Suprapubic skin (tissue), 4 donors: ENCODE measurements around the gene MEX3D. TPM values are rescaled to one million over a fixed set of nuclear protein-coding genes. Genes with fewer than 3 reads are reported as not detected.
"Not testable (repeated sequence)": the region's sequence is repeated elsewhere in the genome, so short reads cannot be mapped to it uniquely, and the experiment has no call there.

Experiments
- DNase-seq, 2 donors: peaks; one replicate each; pipeline ENCODE4 v3.0.0-alpha.2; 2019; ENCODE audit warnings: low spot score in 2 of 2
- H3K27ac ChIP-seq: fragments of 200-600 bp; sonication (generic); one replicate; pipeline ENCODE4 v1.5.1; 2019
- H3K27me3 ChIP-seq: fragments of 200-600 bp; sonication (generic); one replicate; pipeline ENCODE4 v1.5.1; 2019
- H3K36me3 ChIP-seq: fragments of 200-600 bp; sonication (generic); one replicate; pipeline ENCODE4 v1.5.1; 2019
- H3K4me1 ChIP-seq: fragments of 200-600 bp; sonication (generic); one replicate; pipeline ENCODE4 v1.5.1; 2019
- H3K4me3 ChIP-seq: fragments of 200-600 bp; sonication (generic); one replicate; pipeline ENCODE4 v1.5.1; 2019; ENCODE audit warnings: mild to moderate bottlenecking
- H3K9me3 ChIP-seq: fragments of 200-600 bp; sonication (generic); one replicate; pipeline ENCODE4 v1.5.1; 2019
- EP300 ChIP-seq: sonication (generic); formaldehyde crosslinking; IDR thresholded peaks from one replicate; pipeline ENCODE4 v1.6.1; 2017; ENCODE audit warnings: antibody characterized with exemption
- POLR2A ChIP-seq, 2 donors: fragments of 450-650 bp; IDR thresholded peaks; one replicate each; pipeline ENCODE4 v1.6.1; 2017; ENCODE audit warnings: antibody characterized with exemption in 2 of 2, mild to moderate bottlenecking in 2 of 2, moderate library complexity in 2 of 2
- POLR2AphosphoS5 ChIP-seq, 3 donors: sonication (generic); formaldehyde crosslinking; IDR thresholded peaks; one replicate each; pipeline ENCODE4 v1.6.1; 2017; ENCODE audit warnings: antibody characterized with exemption in 3 of 3
- WGBS: methylation state at CpG from one replicate; pipeline ENCODE4 v1.1.5; 2018; 5-methylcytosine and 5-hydroxymethylcytosine counted together
- total RNA-seq, 4 donors: library from RNA; depleted of rRNA; stranded (reverse); fragments of >200 nt; gene quantifications; one replicate each; pipeline ENCODE4 v1.1.0, GENCODE V29; 2016
- TF ChIP-seq, protein P1 (sequence below), 2 donors: fragments of 200-600 bp in 1 of 2; fragments of 450-650 bp in 1 of 2; sonication (generic) in 1 of 2; IDR thresholded peaks; one replicate each; pipeline ENCODE4 v1.5.1; 2016 to 2019; ENCODE audit warnings: antibody characterized with exemption in 2 of 2, mild to moderate bottlenecking in 1 of 2, moderate library complexity in 1 of 2

Gene MEX3D
- total RNA-seq, 4 donors from 2014 or later, result 20.1 to 36.4 (median 26.9) TPM

DNA sequence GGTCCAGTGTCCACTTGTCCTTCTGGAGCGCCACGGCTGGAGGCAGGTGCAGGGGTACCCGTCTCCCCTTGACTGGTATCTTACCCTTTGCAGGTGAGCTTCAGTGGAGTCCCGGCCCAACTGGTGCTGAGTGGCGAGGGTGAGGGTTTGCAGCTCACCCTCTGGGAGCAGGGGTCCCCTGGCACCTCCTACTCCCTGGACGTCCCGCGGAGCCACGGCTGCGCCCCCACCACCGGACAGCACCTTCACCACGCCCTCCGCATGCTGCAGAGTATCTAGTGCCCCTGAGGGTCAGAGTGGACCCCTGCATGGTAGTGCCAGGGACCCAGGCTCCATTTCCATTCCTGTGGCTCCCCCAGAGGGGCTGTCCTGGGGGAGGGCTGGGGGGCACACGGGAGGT is 33.2 kb downstream of the MEX3D start:
- TF ChIP-seq POLR2A (IDR thresholded peaks at IDR 0.05) (no peak), EP300 (no peak), POLR2AphosphoS5 (IDR thresholded peaks at IDR 0.05) (no peak)
- TF ChIP-seq, protein P1, sequence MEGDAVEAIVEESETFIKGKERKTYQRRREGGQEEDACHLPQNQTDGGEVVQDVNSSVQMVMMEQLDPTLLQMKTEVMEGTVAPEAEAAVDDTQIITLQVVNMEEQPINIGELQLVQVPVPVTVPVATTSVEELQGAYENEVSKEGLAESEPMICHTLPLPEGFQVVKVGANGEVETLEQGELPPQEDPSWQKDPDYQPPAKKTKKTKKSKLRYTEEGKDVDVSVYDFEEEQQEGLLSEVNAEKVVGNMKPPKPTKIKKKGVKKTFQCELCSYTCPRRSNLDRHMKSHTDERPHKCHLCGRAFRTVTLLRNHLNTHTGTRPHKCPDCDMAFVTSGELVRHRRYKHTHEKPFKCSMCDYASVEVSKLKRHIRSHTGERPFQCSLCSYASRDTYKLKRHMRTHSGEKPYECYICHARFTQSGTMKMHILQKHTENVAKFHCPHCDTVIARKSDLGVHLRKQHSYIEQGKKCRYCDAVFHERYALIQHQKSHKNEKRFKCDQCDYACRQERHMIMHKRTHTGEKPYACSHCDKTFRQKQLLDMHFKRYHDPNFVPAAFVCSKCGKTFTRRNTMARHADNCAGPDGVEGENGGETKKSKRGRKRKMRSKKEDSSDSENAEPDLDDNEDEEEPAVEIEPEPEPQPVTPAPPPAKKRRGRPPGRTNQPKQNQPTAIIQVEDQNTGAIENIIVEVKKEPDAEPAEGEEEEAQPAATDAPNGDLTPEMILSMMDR (IDR thresholded peaks at IDR 0.05), result no peak
- no peak for DNase-seq
- 89% methylated on average over 8 of the region's 14 CpGs for whole genome bisulfite sequencing
- H3K9me3 ChIP-seq, result no peaks in the 10 kb centered on the region
- no peak overlapping the region for H3K4me3 ChIP-seq
- no peak overlapping the region for H3K27ac ChIP-seq
- H3K36me3 ChIP-seq, result no peaks in the 10 kb centered on the region
- peaks cover 53% of the 10 kb centered on the region for H3K27me3 ChIP-seq
- H3K4me1 ChIP-seq, result peaks cover 6% of the 10 kb centered on the region

DNA sequence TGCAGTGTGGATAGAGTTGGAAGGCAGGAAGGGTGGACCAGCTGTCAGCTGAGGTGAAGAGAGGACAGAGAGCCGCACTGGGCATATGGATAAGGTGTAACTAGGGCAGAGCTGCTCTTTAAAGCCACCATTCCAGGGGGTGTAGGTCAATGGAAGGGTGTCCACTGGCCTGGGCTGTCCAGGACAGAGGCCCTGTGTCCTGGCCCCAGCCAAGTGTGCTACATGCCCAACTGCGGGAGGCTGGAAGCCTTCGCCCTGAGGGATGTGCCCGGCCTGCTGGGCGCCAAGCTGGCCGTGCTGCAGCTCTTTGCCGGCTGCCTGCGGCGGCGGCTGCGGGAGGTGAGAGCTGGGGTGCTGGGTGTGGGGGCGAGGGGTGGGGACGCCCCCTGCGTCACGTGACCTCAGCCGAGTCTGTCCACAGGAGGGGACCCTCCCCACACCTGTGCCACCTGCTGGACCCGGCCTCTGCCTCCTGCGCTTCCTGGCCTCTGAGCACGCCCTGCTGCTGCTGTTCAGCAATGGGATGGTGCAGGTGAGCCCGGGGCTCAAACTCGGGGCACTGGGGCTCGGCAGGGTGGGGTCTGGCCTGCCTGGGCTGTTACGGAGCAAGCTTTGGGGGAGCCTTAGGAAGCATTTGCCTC is 34.5 kb downstream of the MEX3D start:
- H3K9me3 ChIP-seq, result no peaks in the 10 kb centered on the region
- peaks cover under 1% of the 10 kb centered on the region for H3K4me1 ChIP-seq
- no peaks in the 10 kb centered on the region for H3K36me3 ChIP-seq
- WGBS, result 83% methylated on average over 12 of the region's 23 CpGs
- no peak for TF ChIP-seq EP300
- TF ChIP-seq POLR2A (IDR thresholded peaks at IDR 0.05), result no peak
- TF ChIP-seq, protein P1 (IDR thresholded peaks at IDR 0.05), result no peak
- TF ChIP-seq POLR2AphosphoS5 (IDR thresholded peaks at IDR 0.05), result no peak
- peaks cover 61% of the 10 kb centered on the region for H3K27me3 ChIP-seq
- no peak for DNase-seq
- no peak overlapping the region for H3K27ac ChIP-seq
- no peak overlapping the region for H3K4me3 ChIP-seq

DNA sequence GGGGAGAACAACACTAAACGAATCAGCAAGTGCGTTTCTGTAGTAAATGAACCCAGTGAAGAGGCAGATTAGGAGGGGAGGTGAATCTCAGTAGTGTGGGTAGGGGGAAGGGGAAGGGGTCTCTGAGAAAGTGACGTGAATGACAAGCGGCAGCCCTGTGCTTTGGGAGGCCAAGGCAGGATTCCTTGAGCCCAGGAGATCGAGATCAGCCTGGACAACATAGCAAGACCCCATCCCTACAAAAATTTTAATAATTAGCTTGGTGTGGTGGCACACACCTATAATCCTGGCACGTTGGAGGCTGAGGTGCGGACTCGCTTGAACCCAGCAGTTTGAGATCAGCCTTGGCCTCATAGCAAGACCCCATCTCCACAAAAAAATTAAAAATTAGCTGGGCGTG is 36.1 kb downstream of the MEX3D start:
- Histone ChIP-seq H3K4me3 (no peak overlapping the region), H3K27ac (no peak overlapping the region), H3K4me1 (no peaks in the 10 kb centered on the region), H3K36me3 (no peaks in the 10 kb centered on the region), H3K9me3 (no peaks in the 10 kb centered on the region), H3K27me3 (peaks cover 64% of the 10 kb centered on the region)
- no peak for DNase-seq
- TF ChIP-seq POLR2AphosphoS5 (IDR thresholded peaks at IDR 0.05), result no peak
- TF ChIP-seq, protein P1 (IDR thresholded peaks at IDR 0.05), result no peak
- TF ChIP-seq POLR2A (IDR thresholded peaks at IDR 0.05), result no peak
- TF ChIP-seq EP300, result no peak
- 91% methylated on average over 9 of the region's 9 CpGs for WGBS

DNA sequence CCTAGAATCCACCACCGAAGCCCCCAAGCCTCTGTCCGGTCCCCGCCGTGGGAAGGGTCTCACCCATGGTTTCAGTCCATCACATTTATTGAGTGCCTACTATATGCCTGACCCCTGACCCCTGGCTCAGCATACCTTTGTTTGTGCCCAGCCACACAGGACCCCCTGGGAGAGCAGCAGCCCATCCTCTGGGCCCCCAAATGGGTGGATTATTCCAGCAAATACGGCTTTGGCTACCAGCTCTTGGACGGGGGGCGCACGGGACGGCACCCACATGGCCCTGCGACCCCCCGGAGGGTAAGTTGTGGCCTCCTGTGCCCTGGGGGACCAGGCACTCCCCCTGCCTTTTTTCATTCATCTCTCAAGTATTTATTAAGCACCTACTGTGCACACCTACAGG is 36.5 kb downstream of the MEX3D start:
- H3K27ac ChIP-seq, result no peak overlapping the region
- no peak for TF ChIP-seq POLR2AphosphoS5 (IDR thresholded peaks at IDR 0.05)
- TF ChIP-seq POLR2A (IDR thresholded peaks at IDR 0.05), result no peak
- TF ChIP-seq, protein P1 (IDR thresholded peaks at IDR 0.05), result no peak
- TF ChIP-seq EP300, result no peak
- DNase-seq, result no peak
- H3K36me3 ChIP-seq, result no peaks in the 10 kb centered on the region
- H3K9me3 ChIP-seq, result no peaks in the 10 kb centered on the region
- H3K27me3 ChIP-seq, result peaks cover 67% of the 10 kb centered on the region
- no peaks in the 10 kb centered on the region for H3K4me1 ChIP-seq
- 87% methylated on average over 11 of the region's 11 CpGs for WGBS
- H3K4me3 ChIP-seq, result no peak overlapping the region

DNA sequence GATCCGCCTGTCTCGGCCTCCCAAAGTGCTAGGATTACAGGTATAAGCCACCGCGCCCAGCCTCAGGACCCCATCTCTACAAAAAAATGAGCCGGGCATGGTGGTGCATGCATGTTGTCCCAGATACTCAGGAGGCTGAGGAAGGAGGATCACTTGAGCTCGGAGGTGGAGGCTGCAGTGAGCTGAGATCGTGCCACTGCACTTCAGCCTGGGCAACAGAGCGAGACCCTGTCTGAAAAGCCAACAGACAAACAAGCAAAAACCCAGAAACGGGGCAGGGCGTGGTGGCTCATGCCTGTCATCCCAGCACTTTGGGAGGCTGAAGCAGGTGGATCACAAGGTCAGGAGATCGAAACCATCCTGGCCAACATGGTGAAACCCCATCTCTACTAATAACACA is 37.3 kb downstream of the MEX3D start:
- peaks cover 74% of the 10 kb centered on the region for H3K27me3 ChIP-seq
- not testable (repeated sequence) for H3K4me3 ChIP-seq, H3K4me1 ChIP-seq, H3K27ac ChIP-seq, H3K9me3 ChIP-seq, H3K36me3 ChIP-seq, DNase-seq
- WGBS, result 91% methylated on average over 11 of the region's 11 CpGs

DNA sequence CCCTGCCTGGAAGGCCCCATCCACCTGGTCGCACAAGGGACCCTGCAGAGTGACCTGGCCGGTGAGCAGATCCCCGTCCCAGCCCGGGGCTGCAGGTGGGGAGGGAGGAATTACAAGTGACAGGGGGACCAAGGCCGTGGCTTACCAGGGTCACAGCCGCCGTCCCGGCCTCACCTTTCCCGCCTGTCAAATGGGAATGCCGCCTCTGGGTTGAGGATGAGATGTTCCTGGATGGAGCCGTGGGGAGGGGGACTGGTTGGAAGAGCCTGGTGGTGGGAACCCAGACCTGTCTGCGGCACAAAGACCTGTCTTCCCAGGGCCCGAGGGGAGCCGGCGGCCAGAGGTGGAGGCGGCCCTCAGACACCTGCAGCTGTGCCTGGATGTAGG is 38.7 kb downstream of the MEX3D start:
- no peak overlapping the region for H3K4me3 ChIP-seq
- no peak overlapping the region for H3K27ac ChIP-seq
- peaks cover 82% of the 10 kb centered on the region for H3K27me3 ChIP-seq
- TF ChIP-seq, protein P1 (IDR thresholded peaks at IDR 0.05), result no peak
- TF ChIP-seq EP300 (no peak), POLR2A (IDR thresholded peaks at IDR 0.05) (no peak), POLR2AphosphoS5 (IDR thresholded peaks at IDR 0.05) (no peak)
- DNase-seq, result no peak
- WGBS, result no CpG with 5 or more reads among the region's 16 CpGs
- H3K9me3 ChIP-seq, result no peaks in the 10 kb centered on the region
- no peaks in the 10 kb centered on the region for H3K36me3 ChIP-seq
- H3K4me1 ChIP-seq, result peaks cover under 1% of the 10 kb centered on the region
